HL-60 (cell line): ENCODE measurements around the gene EPHA2.

ENCODE experiments used
- POLR2AphosphoS5 ChIP-seq: IDR thresholded peaks from 2 replicates; pipeline ENCODE4 v1.6.1; 2012; ENCODE audit warnings: low read depth
- TF ChIP-seq, protein P1 (sequence below): IDR thresholded peaks from one replicate; pipeline ENCODE4 v1.5.1; 2011; ENCODE audit warnings: low read length, control low read depth, inconsistent platforms; ENCODE audit not compliant: insufficient read depth

DNA sequence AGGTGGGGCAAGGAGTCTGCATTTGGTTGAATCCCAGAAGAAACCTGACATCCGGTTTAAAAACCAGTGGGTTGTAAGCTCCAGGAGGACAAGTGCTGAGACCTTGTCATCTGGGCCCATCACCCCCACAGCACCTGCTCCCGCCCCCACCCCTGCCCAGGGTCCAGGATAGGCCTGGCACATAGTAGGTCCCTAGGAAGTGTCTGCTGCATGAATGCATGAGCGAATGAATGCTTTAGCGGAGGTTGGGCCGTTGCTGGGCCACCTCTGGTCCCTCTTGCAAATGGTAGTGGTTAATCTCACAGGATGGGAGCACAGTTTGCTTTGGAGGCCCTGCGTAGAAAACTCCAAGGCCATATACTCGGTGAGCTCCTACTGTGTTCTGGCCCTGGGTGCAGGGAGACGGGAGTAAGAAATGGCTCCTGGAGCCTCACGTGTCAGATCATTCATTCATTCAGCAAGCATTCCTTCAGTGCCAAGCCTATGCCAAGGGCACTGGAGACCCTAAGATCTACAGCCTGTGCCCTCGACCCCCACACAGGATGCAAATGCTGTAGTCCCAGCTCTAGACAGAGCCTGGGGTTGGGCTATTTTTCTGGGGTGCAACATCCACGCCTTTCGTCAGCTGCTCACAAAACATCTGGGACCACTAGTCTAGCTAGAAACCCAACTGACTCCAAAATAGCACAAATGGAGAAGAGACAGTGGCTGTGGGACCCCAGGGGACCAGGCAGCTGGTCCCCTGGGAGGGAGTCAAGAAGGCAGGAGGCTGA is 28.9 kb downstream of the EPHA2 start:
- TF ChIP-seq, protein P1, sequence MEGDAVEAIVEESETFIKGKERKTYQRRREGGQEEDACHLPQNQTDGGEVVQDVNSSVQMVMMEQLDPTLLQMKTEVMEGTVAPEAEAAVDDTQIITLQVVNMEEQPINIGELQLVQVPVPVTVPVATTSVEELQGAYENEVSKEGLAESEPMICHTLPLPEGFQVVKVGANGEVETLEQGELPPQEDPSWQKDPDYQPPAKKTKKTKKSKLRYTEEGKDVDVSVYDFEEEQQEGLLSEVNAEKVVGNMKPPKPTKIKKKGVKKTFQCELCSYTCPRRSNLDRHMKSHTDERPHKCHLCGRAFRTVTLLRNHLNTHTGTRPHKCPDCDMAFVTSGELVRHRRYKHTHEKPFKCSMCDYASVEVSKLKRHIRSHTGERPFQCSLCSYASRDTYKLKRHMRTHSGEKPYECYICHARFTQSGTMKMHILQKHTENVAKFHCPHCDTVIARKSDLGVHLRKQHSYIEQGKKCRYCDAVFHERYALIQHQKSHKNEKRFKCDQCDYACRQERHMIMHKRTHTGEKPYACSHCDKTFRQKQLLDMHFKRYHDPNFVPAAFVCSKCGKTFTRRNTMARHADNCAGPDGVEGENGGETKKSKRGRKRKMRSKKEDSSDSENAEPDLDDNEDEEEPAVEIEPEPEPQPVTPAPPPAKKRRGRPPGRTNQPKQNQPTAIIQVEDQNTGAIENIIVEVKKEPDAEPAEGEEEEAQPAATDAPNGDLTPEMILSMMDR: no peak
- TF ChIP-seq POLR2AphosphoS5: no peak
